CD4-positive, alpha-beta T cell treated with Interleukin-17A for 4 hours (primary cell): ENCODE results near the gene TOP3B.

ENCODE experiments used
- DNase-seq: peaks from one replicate; pipeline ENCODE4 v3.0.0-alpha.2; 2020; ENCODE audit warnings: mixed read lengths

Gene TOP3B

DNA sequence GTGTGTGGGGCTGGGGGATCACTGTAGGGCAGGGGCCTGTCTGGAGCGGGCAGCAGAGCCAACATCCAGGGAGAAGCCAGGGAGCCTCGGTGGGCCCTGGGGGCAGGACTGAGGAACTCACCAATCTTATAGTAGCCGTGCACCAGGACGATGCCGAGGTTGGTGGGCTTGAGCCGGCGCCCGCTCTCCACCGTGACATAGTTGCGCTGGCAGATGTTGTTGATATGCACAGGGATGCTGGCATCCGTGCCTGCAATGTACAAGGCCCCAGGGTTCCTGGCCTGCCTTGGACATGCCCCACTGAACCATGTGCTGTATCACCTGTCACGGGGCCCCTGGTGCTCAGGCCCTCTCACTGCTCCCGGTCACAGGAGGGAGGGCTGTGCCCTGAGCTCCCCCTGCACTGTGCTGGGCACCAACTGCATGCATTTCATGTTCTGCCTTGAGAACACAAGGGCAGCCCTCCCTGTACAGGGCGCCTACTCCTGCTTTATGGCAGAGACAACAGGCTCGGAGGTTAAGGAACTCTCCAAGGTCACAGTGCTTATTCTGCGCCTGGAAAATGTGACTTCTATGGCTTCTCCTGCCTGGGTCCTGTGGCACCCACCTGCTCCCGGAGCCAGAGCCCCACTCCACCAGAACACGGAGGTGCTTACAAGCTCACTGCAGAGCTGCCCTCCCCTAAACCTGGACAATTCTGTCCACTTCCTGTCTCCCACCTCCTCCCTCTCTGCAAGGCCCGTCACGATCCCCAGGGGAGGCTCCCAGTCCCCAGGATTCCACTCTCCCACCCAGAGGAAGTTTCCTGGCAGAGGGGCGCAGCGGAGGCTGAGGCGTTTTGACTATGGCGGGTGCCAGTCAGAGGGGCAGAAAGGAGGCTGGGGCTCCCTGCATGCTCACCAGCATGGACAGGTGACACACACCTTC lies 22.1 kb downstream of the TOP3B start:
- no peak for DNase-seq

- no peak for DNase-seq
These were observed 23.1 kb downstream of the TOP3B start for GRCh38 chr22:21959274-21960074.

DNA sequence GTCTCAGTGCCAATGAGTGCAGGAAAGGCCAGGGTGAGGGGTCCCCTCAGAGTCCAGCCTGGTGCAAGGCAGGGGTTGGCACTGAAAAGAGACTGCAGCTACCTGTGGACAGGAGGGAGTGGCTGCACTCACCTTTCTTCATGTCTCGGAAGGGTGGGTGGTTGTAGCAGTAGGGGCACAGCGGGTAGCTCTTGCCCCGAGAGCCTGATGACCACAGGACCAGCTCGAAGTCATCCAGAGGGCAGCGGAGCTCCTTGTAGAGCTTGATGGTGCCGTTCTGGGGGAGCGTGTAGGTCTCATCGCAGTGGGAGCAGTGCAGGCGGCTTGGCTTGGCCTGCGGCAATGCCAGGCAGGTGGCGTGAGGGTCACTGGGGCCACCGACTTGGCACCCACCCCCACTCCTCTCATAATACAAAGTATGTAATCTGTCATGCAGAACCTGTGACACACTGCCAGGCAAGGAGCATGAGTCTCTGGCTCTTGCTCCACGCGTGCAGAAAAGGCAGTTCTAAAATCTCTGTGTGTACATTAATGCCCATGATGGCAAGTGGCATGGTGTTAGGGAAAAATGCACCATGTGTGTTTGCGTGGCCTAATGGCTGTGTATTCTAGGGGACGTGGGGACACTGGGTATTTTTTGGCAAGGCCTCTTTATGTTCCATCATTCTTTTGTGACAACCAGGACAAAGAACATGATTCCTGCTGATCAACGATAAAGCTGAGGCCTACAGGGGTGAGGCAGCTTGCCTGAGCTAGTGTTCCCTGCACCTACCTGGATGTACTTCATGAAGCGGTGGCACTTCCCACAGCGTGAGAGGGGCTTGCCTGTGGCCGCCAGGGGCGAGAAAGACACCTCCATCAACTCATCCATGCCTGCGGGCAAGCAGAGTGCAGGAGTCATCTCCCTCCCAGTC lies 24.0 kb downstream of the TOP3B start:
- DNase-seq, result no peak

GRCh38 chr22:21952586-21953571 lies 29.7 kb downstream of the TOP3B start, which contains the start of gene PPM1F:
PPM1F (minus strand) TSS chr22:21952848; CDS start chr22:21946048, 6,800 bp downstream.
- DNase-seq, result peak; percentile 94

DNA sequence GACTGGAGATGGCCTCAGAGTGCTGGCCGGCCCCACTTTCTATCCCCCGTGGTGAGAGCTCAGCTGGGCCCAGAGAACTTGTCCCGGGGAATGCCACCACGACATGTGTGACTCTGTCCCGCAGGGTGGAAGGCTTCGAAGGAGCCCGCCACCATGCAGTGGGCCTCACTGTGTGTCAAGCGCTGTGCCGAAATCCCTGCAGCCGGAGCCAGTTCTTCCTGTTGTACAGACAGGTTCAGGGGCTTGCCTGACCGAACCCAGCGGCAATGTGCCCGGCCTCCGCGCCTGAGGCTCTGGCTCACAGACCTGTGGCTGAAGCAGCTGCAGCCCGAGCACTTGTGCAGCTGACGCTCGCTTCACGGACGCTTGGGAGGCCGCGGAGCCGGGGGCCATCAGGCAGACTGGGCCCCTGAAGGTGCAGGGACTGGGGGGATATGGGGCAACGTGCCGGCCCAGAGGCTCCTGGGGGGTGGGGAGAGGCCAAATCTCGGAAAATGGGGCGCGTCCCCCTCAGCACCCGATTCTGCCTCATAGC lies 30.6 kb downstream of the TOP3B start:
- DNase-seq, result peak; percentile 44

DNA sequence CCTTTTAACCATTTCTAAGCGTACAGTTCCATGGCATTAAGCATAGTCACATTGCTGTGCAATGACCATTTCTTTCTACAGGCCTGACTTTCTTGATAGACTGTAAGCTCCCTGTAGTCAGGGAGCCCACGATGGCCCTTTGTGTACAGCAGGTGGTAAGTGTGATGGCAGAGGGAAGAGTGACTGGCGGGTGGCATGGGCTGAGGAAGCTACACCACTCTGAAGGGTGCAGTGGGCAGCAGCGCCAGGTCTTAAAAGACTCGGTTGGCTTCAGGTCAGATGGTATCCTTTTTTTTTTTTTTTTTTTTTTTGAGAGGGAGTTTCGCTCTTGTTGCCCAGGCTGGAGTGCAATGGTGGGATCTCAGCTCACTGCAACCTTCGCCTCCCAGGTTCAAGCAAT lies 31.5 kb downstream of the TOP3B start:
- DNase-seq, result no peak

GRCh38 chr22:21949948-21950347 lies 32.6 kb downstream of the TOP3B start:
- DNase-seq, result no peak

- DNase-seq, result no peak
These were observed 33.0 kb downstream of the TOP3B start for GRCh38 chr22:21949569-21949918.

DNA sequence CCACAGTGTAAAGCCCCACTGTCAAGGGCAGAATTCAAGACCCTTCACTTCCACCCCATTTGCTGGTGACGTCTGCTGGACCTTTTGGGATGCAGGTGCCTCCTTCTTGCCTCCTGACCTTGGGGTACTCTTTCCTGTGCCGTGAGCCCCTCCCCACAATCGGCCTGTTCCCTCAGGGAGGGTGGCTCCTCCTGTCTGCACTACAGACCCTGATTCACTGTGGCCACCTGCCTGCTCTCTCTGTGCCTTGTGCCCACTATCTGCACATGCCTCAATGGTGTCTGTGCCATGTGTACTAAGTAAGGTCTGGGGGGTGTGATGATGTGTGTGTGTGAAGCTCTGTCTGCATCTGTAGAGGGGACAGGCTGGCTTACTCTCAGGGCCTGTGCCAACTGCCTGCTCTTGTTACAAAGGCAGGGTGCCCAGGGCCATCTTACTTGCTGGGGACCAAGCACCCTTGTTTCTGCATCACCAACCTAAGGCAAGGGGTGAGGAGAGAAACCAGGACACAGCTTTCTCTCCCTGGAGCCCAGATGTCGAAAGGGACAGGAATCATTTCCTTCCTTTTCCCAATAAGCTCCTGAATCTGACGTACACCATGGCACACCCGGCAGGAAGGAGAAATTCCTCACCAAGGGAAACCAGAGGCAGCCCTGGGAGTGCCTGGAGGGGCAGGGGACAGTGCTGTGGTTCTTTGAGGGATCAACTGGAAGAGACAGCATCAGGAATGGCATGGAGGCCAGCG lies 33.6 kb downstream of the TOP3B start:
- DNase-seq, result no peak

DNA sequence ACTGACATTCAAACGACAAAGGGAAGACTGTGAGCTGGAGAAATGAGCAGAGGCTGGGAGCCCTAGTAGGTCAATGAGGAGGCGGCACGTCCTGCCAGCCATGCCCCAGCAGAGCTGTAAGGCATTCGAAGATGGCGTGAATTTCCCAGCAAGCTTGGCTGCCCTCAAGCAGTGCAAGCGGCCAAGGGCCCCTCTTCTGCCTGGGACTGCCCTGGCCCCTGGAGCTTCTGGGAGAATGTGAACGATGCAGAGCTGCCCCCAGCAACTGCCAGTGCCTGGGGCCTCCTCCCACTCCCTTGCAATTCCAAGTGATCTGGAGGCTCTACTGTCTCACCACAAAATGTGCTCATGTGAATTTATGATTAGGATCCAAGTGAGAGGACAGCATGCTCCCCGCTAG lies 34.2 kb downstream of the TOP3B start:
- no peak for DNase-seq

DNA sequence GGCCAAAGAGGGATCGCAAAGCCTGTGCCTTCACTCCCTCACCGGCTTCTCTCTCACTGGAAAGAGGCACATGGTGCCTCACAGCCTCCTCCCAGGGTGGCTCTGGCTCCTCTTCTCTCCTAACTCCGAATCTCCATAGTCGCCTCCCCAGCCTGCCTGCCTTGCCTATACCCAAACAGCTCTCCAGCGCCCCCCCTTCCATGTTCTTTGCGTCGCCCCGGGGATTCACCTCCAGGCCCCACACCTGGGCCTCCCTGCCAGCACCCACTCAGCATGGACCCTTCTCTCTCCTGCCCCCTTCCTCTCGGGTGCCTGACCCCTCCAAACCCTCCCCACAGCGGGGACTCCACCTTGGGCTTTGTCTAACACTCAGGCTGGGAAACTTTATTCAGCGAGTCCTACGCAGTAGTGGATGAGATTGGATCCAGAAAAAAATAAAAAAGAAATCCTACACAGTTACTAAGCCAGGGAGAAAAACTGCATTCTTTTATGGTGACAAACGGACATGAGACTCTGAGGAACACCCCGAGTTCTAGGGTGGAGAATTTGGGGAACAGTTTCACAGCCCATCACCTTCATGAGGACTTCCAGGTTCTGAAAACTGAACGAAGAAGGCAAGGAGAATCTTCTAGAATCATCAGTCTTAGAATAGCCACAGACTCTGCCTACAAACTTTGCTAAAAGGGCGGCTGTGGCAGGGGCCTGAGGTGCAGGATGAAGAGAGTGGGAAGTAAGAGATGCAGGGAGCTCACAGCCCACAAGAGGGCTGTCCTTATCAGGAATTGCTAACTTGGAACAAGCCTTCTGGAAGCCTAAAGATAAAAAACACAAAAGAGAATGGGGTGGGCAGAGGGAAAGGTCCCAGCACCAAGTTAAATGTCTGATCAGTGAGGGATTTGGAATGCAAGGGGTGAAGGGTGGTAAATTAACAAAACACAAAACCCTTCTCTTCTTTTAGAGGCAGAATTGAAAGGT lies 35.3 kb downstream of the TOP3B start:
- DNase-seq, result no peak

- DNase-seq, result no peak
These were observed 36.2 kb downstream of the TOP3B start for GRCh38 chr22:21946262-21946925.

GRCh38 chr22:21945453-21946261 lies 36.9 kb downstream of the TOP3B start:
- no peak for DNase-seq

DNA sequence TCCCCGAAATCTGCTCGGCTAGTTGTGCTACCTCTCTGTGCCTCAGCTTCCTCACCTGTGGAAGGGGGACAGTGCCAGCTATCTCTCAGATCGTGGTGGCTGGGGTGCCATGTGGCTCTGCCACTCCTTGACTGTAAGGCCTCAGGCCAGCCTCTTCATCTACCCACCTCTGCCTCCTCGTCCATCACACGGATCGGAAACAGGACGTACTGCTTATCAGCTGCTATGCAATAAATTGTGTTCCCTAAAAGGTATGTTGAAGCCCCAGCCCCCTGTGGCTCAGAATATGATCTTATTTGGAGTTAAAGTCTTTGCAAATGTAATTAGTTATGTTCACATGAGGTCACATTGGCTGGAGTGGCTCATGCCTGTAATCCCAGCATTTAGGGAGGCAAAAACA lies 37.7 kb downstream of the TOP3B start:
- DNase-seq, result no peak

GRCh38 chr22:21943571-21944448 lies 38.8 kb downstream of the TOP3B start:
- no peak for DNase-seq
